Aorta (tissue), 5 donors: Measurements from ENCODE around the gene PTPRQ. TPM values are rescaled to one million over a fixed set of nuclear protein-coding genes. Genes with fewer than 3 reads are reported as not detected.

Experiments
- ATAC-seq: fragments of 200-7000 bp; cut with Tn5 transposase; one replicate; pipeline ENCODE4 v1.9.1; 2022; ENCODE audit warnings: moderate library complexity; ENCODE audit not compliant: low FRiP score
- DNase-seq, 2 donors: peaks; one replicate each; pipeline ENCODE4 v3.0.0-alpha.2; 2020
- H3K27ac ChIP-seq, 2 donors: one replicate each; pipeline ENCODE4 v1.5.1; 2013; ENCODE audit warnings: low read length in 2 of 2, mild to moderate bottlenecking in 2 of 2, moderate library complexity in 2 of 2, control low read depth in 1 of 2, inconsistent platforms in 1 of 2, low read depth in 1 of 2
- H3K27me3 ChIP-seq, 2 donors: one replicate each; pipeline ENCODE4 v1.6.1; 2013; ENCODE audit warnings: control low read depth in 1 of 2, low read length in 1 of 2, mild to moderate bottlenecking in 1 of 2, moderate library complexity in 1 of 2; ENCODE audit not compliant: insufficient read depth in 2 of 2, control insufficient read depth in 1 of 2
- H3K36me3 ChIP-seq, 2 donors: one replicate each; pipeline ENCODE4 v1.6.1; 2013; ENCODE audit warnings: control low read depth in 1 of 2, low read length in 1 of 2, mild to moderate bottlenecking in 1 of 2; ENCODE audit not compliant: insufficient read depth in 2 of 2, control insufficient read depth in 1 of 2
- H3K4me1 ChIP-seq, 2 donors: one replicate each; pipeline ENCODE4 v1.6.1; 2013; ENCODE audit warnings: low read length in 2 of 2, control low read depth in 1 of 2, mild to moderate bottlenecking in 1 of 2, moderate library complexity in 1 of 2; ENCODE audit not compliant: insufficient read depth in 2 of 2, control insufficient read depth in 1 of 2
- H3K4me3 ChIP-seq, 2 donors: one replicate each; pipeline ENCODE4 v1.5.1; 2013; ENCODE audit warnings: low read length in 2 of 2, control low read depth in 1 of 2, mild to moderate bottlenecking in 1 of 2
- H3K9me3 ChIP-seq: one replicate; pipeline ENCODE4 v1.6.1; 2013; ENCODE audit warnings: mild to moderate bottlenecking, low read length; ENCODE audit not compliant: control insufficient read depth
- WGBS, 2 donors: extraction: QIAGEN DNeasy Blood & Tissue Kit; methylation state at CpG; one replicate each; pipeline ENCODE4 v1.1.7; 2013; 5-methylcytosine and 5-hydroxymethylcytosine counted together
- intact Hi-C, 2 donors: fragments of 100-400 bp; cut with DNase I; formaldehyde crosslinking; loops; one replicate each; pipeline versions ENCODE4 v1.14.2 to v1.15.0; 2022
- long read RNA-seq, 2 donors: library from polyadenylated mRNA; unstranded; transcript quantifications; one replicate each; pipeline ENCODE4 v2.0.0, GENCODE V29; 2020 to 2021
- polyA plus RNA-seq, 2 donors: library from polyadenylated mRNA; stranded (reverse); fragments of 200-250 nt; gene quantifications; one replicate each; pipeline ENCODE4 v1.2.3, GENCODE V29; 2013
- total RNA-seq, 2 donors: library from RNA; stranded (reverse); fragmentation: NEBNext Ultra II Directional; extraction: Animal tissue kit (Norgen Biotek cat#: 25700); gene quantifications; one replicate each; pipeline ENCODE4 v1.2.1, GENCODE V29; 2021
- donor health status: healthy with polysubstance abuse.
- donor health status: Bipolar disorder and iron deficiency.
- donor health status: DM: no; HTN: no; CAD: no.
- donor health status: DM: no; HTN: no; CAD: no.
- donor health status: DM: yes; HTN: yes; CAD: no.

PTPRQ gene, protein sequence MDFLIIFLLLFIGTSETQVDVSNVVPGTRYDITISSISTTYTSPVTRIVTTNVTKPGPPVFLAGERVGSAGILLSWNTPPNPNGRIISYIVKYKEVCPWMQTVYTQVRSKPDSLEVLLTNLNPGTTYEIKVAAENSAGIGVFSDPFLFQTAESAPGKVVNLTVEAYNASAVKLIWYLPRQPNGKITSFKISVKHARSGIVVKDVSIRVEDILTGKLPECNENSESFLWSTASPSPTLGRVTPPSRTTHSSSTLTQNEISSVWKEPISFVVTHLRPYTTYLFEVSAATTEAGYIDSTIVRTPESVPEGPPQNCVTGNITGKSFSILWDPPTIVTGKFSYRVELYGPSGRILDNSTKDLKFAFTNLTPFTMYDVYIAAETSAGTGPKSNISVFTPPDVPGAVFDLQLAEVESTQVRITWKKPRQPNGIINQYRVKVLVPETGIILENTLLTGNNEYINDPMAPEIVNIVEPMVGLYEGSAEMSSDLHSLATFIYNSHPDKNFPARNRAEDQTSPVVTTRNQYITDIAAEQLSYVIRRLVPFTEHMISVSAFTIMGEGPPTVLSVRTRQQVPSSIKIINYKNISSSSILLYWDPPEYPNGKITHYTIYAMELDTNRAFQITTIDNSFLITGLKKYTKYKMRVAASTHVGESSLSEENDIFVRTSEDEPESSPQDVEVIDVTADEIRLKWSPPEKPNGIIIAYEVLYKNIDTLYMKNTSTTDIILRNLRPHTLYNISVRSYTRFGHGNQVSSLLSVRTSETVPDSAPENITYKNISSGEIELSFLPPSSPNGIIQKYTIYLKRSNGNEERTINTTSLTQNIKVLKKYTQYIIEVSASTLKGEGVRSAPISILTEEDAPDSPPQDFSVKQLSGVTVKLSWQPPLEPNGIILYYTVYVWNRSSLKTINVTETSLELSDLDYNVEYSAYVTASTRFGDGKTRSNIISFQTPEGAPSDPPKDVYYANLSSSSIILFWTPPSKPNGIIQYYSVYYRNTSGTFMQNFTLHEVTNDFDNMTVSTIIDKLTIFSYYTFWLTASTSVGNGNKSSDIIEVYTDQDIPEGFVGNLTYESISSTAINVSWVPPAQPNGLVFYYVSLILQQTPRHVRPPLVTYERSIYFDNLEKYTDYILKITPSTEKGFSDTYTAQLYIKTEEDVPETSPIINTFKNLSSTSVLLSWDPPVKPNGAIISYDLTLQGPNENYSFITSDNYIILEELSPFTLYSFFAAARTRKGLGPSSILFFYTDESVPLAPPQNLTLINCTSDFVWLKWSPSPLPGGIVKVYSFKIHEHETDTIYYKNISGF (N-terminal part only)
- total RNA-seq (10 to 100 TPM in 1 of 2 donors, 1 to 10 TPM in 1; 2.2 to 10.3 TPM), polyA plus RNA-seq (under 1 TPM in 1 of 2 donors, not detected in 1; 0.08 TPM)
- long read RNA-seq, donor 1, partial matches to known transcripts = 1 of 6 reads
- long read RNA-seq, donor 1, other reads (novel, unspliced or antisense) = 5 of 6 reads
- long read RNA-seq, donor 2, partial matches to known transcripts = 0 of 1 reads
- long read RNA-seq, donor 2, other reads (novel, unspliced or antisense) = 1 of 1 reads

DNA sequence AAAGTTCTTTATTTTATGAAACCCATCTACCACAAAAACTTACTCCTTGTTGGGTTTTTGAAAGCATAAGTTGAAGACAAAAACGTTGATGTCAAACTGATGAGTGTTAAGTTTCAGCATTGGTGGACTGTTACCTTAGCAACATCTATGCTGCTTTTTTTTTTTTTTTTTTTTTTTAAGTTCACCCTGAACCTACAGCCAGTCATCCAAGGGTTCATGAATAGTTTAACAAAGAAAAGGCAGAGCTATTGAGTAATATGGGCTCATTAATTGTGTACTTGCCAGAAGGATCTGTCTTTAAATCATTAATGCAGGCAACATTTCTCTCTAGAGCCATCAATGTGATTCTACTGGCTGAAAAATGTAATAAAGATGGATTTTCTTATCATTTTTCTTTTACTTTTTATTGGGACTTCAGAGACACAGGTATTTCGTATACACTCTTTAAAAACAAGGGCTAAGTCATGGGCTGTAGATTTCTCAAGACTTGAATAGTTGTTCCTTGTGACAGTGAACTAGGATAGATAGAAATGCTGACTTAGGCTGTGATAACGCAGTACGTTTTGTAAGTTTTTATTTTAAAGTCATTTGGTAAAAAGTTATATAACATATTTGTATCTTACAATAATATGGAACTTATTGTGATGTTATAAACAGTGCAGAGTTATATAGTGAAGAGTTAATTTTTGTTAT is at the start of gene PTPRQ:
PTPRQ (plus strand) TSS at position 262 of the 693 bp plus-strand sequence; CDS start at position 373, 111 bp downstream.
- Histone ChIP-seq H3K27ac (no peak within 1 kb of the TSS), H3K27me3 (no peaks in the 10 kb centered on the region), H3K4me3 (no peak within 1 kb of the TSS), H3K9me3 (no peaks in the 10 kb centered on the region), H3K36me3 (no peaks in the 10 kb centered on the region), H3K4me1 (peaks cover 2 to 3% of the 10 kb centered on the region in 2 donors)
- no peak for DNase-seq
- ATAC-seq = peak; percentile 54
- intact Hi-C loops = no loop called here
- WGBS, 2 donors = 63 to 68% methylated on average over 4 of the region's 4 CpGs

DNA sequence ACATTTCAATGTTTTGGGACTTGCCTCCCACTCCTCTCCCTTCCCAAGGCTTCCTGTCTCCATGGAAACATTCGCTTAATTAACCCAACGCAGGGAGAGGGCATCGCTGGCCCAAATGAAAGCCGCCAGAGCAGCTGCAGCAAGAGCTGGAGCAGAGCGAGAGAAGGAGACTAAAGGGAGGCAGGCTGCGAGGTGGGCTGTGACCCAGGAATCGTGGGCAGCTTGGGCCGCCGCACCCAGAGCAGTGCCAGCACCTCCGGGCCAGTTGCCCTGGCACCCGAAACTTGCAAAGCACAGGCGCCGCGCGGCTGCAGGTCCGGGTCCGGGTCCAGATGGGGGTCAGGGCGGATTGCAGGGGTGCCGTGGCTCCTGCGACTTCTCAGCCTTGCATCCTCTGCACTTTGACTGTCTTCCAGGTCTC is 43.5 kb upstream of the PTPRQ start:
- WGBS, 2 donors = 8 to 10% methylated on average over 20 of the region's 20 CpGs
- peaks cover 0 to 2% of the 10 kb centered on the region in 2 donors for H3K4me1 ChIP-seq
- H3K27ac ChIP-seq = no peak overlapping the region
- no peaks in the 10 kb centered on the region for H3K9me3 ChIP-seq
- peak; percentile 70 for ATAC-seq
- H3K36me3 ChIP-seq = no peaks in the 10 kb centered on the region
- intact Hi-C loops = loop anchor here in 1 of 2 donors (10.0 kb wide), 1 partner anchor 206 kb away; no protein-coding TSS in a partner anchor
- H3K27me3 ChIP-seq = no peaks in the 10 kb centered on the region
- DNase-seq = peak; percentile 43 to 78
- peak overlapping the region; percentile 23 to 60 for H3K4me3 ChIP-seq

DNA sequence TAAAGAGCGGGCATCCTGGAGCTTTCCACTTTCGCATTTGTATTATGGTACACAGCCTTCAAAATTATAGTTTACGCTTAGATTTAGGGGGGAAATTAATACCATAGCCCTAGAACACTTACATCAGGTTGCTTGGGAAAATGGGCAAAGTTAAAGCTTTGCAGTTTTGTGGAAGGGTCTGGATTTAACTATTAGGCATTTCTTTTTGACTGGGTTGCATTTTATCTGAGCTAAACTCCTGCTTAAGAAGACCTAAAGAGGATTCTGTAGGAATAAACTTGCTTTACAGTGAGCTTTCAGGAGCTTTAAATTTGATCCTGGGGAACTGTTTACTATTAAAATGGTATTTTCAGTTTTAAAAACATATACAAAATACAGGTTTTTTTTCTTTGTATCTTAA is 42.8 kb upstream of the PTPRQ start:
- no peak for DNase-seq
- intact Hi-C loops = loop anchor here in 1 of 2 donors (10.0 kb wide), 1 partner anchor 206 kb away; no protein-coding TSS in a partner anchor
- H3K9me3 ChIP-seq = no peaks in the 10 kb centered on the region
- H3K27me3 ChIP-seq = no peaks in the 10 kb centered on the region
- no peaks in the 10 kb centered on the region for H3K36me3 ChIP-seq
- ATAC-seq = no peak
- no peak overlapping the region for H3K27ac ChIP-seq
- peaks cover 0 to 2% of the 10 kb centered on the region in 2 donors for H3K4me1 ChIP-seq
- 58 to 70% methylated on average over 3 of the region's 3 CpGs for WGBS, 2 donors
- peak overlapping the region; percentile 23 to 60 for H3K4me3 ChIP-seq

DNA sequence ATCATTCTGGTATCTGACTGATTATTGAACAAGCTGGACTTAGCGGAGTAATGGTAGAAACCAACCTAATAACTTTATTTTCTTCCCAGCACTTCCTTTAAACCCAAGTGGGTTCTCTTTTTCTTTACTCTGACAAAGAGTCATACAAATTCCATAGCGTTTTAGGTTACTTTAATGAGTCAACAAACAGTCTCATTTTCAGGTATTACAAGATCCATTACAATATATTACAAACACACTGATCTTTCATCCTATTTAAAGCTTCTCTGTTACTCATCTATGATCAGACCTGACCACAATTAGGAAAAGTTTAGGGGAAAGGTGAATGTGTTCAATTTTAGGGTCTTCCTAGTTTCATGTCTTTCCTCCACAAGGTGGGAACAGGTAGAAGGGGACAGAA is 39.4 kb upstream of the PTPRQ start:
- no peaks in the 10 kb centered on the region for H3K4me1 ChIP-seq
- H3K27me3 ChIP-seq = no peaks in the 10 kb centered on the region
- WGBS, 2 donors = 65 to 81% methylated on average over 2 of the region's 2 CpGs
- no peak for ATAC-seq
- no peak for DNase-seq
- H3K9me3 ChIP-seq = no peaks in the 10 kb centered on the region
- H3K27ac ChIP-seq = no peak overlapping the region
- no peaks in the 10 kb centered on the region for H3K36me3 ChIP-seq
- no peak overlapping the region for H3K4me3 ChIP-seq
- intact Hi-C loops = loop anchor here in 1 of 2 donors (10.0 kb wide), 1 partner anchor 210 kb away; no protein-coding TSS in a partner anchor

DNA sequence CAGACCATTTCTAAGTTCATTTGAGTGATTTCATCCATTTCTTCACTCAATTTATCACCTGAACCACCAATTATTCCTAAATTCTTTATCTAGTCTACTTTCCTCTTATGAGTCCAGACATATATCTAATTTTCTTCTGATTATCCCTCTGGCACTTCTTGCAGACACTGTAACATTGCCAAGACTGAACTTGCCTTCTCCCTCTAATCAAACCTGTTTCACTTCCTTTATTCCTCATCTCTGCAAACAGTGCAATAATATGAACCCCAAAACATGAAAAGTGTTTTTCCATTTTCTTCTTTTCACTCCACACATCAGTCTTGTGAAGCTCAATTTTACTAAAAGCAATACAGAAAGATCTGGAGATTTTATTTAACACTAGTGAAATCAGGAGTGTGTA is 37.8 kb upstream of the PTPRQ start:
- Histone ChIP-seq H3K9me3 (no peaks in the 10 kb centered on the region), H3K27me3 (no peaks in the 10 kb centered on the region), H3K4me3 (no peak overlapping the region), H3K27ac (no peak overlapping the region), H3K36me3 (no peaks in the 10 kb centered on the region), H3K4me1 (no peaks in the 10 kb centered on the region)
- intact Hi-C loops = loop anchor here in 1 of 2 donors (10.0 kb wide), 1 partner anchor 211 kb away; no protein-coding TSS in a partner anchor
- DNase-seq (no peak), ATAC-seq (no peak)

DNA sequence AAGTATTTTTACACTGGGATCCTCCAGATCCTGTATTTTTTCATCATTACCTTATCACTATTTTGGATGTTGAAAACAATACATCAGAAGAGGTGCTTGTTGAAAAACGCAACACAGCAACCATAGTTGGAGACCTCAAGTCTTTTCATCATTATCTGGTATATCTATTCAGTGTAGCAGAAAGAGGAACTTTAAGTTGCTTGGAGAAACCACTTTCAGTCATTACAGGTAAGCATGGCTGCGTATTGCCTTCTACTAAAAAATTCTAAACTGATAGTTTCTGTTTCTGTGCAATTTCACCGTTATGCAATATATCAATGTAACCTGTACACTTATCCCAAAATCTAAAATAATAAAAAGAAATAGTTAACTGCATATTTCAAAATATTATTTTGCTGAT is 32.2 kb upstream of the PTPRQ start:
- Histone ChIP-seq H3K9me3 (no peaks in the 10 kb centered on the region), H3K4me1 (no peaks in the 10 kb centered on the region), H3K4me3 (no peak overlapping the region), H3K36me3 (no peaks in the 10 kb centered on the region), H3K27ac (no peak overlapping the region), H3K27me3 (no peaks in the 10 kb centered on the region)
- ATAC-seq (no peak), DNase-seq (no peak)
- 65 to 67% methylated on average over 3 of the region's 3 CpGs for WGBS, 2 donors
- intact Hi-C loops = loop anchor here (5.0 kb wide), 2 partner anchors 186 to 351 kb away; no protein-coding TSS in a partner anchor

DNA sequence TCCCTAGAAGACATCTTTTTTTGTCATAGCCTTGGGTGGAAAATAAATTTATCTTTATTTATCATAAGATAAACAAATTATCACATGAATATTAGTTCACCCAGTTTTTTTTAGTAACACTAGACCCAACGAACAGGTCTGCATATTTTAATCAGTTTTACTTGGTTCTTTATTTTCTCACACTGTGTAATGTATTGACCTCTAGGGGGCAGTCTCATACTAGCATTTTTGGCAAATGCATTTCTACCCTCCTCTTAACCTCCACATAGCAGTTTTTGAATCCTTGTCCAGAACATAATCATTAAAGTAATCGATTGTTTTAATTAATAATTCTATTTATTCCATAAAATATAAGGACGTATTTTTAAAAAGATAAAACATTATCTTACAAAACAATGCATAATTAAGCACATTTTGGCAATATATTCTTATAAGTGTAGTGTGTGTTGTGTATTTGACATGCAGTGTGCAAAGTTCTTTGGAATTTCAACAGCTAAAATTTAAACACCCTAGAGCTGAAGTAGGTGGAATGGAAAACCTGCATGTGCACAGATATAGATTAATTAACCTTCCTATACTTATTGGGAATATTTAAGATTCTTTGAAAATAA is 31.6 kb upstream of the PTPRQ start:
- Histone ChIP-seq H3K27ac (no peak overlapping the region), H3K4me3 (no peak overlapping the region), H3K36me3 (no peaks in the 10 kb centered on the region), H3K9me3 (no peaks in the 10 kb centered on the region), H3K4me1 (no peaks in the 10 kb centered on the region), H3K27me3 (no peaks in the 10 kb centered on the region)
- intact Hi-C loops = loop anchor here (5.0 kb wide), 2 partner anchors 185 to 350 kb away; no protein-coding TSS in a partner anchor
- WGBS, 2 donors = 3 to 4% methylated on average over 3 of the region's 3 CpGs
- peak; percentile 86 for ATAC-seq
- DNase-seq = no peak
